Neutrophil (primary cell): ENCODE data around the gene ATOSB.

Experiments
- H3K27ac ChIP-seq: fragments of 200-600 bp; sonication (generic); 2 replicates; pipeline ENCODE4 v1.5.1; 2016; ENCODE audit warnings: mild to moderate bottlenecking, moderate library complexity
- H3K27me3 ChIP-seq: fragments of 200-600 bp; sonication (generic); 2 replicates; pipeline ENCODE4 v1.6.0; 2016; ENCODE audit warnings: mild to moderate bottlenecking
- H3K36me3 ChIP-seq: fragments of 200-600 bp; sonication (generic); 2 replicates; pipeline ENCODE4 v1.5.1; 2017
- H3K4me1 ChIP-seq, 2 experiments: fragments of 200-600 bp in 1 of 2; sonication (generic) in 1 of 2; 1 replicate in 1 of 2; 2 replicates in 1 of 2; pipeline versions ENCODE4 v1.5.1 to v1.6.1; 2013 to 2016; ENCODE audit warnings: low read depth in 1 of 2, low read length in 1 of 2, mild to moderate bottlenecking in 1 of 2, moderate library complexity in 1 of 2; ENCODE audit not compliant: control insufficient read depth in 1 of 2, insufficient read depth in 1 of 2
- H3K4me3 ChIP-seq, 2 experiments: fragments of 200-600 bp in 1 of 2; sonication (generic) in 1 of 2; 1 replicate in 1 of 2; 2 replicates in 1 of 2; pipeline ENCODE4 v1.5.1; 2013 to 2016; ENCODE audit warnings: low read depth in 1 of 2, low read length in 1 of 2, mild to moderate bottlenecking in 1 of 2, moderate library complexity in 1 of 2
- H3K9me3 ChIP-seq: fragments of 200-600 bp; sonication (generic); 2 replicates; pipeline ENCODE4 v1.5.1; 2016
- CTCF ChIP-seq: fragments of 200-600 bp; sonication (generic); IDR thresholded peaks from 2 replicates; pipeline ENCODE4 v1.5.1; 2016; ENCODE audit warnings: antibody characterized with exemption

Gene ATOSB

GRCh38 chr9:35054185-35054835, 61.4 kb downstream of the ATOSB start:
- Histone ChIP-seq H3K36me3 (peaks cover 83% of the 10 kb centered on the region), H3K27ac (peak overlapping the region; percentile 33), H3K4me3 (no peak overlapping the region), H3K9me3 (no peaks in the 10 kb centered on the region), H3K27me3 (no peaks in the 10 kb centered on the region), H3K4me1 (no peaks in the 10 kb centered on the region)
- TF ChIP-seq CTCF = no peak
